Peyer's patch (tissue), 4 donors: ENCODE results near the gene OR10J5.

Source experiments
- POLR2A ChIP-seq, 2 donors: fragments of 450-650 bp; IDR thresholded peaks; one replicate each; pipeline ENCODE4 v1.5.1; 2017; ENCODE audit warnings: antibody characterized with exemption in 2 of 2, mild to moderate bottlenecking in 2 of 2, moderate library complexity in 2 of 2
- TF ChIP-seq, protein P1 (sequence below), 6 experiments: fragments of 450-650 bp in 4 of 6; fragments of 200-600 bp in 2 of 6; sonication (generic) in 1 of 6; IDR thresholded peaks; one replicate each; pipeline ENCODE4 v1.5.1; 2017 to 2019; ENCODE audit warnings: antibody characterized with exemption in 6 of 6, mild to moderate bottlenecking in 3 of 6, moderate library complexity in 1 of 6

DNA sequence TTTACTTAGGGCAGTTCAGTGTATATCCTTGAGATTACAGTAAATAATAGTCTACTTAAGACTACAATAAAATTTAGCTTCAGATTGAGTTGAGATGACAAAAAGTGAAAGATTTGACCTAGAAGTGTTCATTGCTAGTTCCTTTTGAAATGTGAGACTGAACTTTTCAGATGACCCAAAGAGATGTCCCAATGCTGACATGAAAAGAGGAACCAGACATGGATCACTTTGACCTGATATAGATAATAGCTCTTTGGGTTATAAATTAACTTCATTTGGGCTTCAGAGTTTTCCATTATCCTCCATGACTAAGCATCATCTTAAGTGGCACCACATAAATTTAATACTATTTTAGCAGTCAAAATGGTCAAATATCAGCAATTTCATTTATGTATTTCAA is 25.7 kb upstream of the OR10J5 start:
- TF ChIP-seq POLR2A (IDR thresholded peaks at IDR 0.05): no peak
- TF ChIP-seq, protein P1, sequence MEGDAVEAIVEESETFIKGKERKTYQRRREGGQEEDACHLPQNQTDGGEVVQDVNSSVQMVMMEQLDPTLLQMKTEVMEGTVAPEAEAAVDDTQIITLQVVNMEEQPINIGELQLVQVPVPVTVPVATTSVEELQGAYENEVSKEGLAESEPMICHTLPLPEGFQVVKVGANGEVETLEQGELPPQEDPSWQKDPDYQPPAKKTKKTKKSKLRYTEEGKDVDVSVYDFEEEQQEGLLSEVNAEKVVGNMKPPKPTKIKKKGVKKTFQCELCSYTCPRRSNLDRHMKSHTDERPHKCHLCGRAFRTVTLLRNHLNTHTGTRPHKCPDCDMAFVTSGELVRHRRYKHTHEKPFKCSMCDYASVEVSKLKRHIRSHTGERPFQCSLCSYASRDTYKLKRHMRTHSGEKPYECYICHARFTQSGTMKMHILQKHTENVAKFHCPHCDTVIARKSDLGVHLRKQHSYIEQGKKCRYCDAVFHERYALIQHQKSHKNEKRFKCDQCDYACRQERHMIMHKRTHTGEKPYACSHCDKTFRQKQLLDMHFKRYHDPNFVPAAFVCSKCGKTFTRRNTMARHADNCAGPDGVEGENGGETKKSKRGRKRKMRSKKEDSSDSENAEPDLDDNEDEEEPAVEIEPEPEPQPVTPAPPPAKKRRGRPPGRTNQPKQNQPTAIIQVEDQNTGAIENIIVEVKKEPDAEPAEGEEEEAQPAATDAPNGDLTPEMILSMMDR (IDR thresholded peaks at IDR 0.05): no peak
